ENCODE results near the gene ITPR3. TPM values are rescaled to one million over a fixed set of nuclear protein-coding genes. Genes with fewer than 3 reads are reported as not detected.
A peak's percentile ranks its signal among the peaks of the same experiment; 100 is the strongest.

Gene ITPR3
- total RNA-seq, 3 donors from 2014 or later (not counting 1 experiment from before 2014, with no cell fraction given) = 45.5 to 66.7 (median 46.0) TPM

DNA sequence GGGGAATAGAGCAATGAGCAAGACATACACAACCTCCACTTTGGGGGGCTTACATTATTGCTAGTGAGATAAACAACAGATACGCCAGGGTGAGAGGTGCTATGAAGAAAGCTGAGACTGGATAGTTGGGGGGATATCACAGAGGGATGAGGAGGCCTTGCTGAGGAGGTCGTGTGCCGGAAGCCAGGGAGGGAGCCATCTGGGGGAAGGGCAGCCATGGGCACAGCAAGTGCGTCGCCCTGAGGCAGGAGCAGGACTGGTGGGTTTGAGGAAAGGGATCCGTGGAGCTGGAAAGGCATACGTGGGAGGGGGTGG is 28.9 kb upstream of the ITPR3 start:
- Histone ChIP-seq H3K27me3 (ENCODE audit: control insufficient read depth, insufficient read depth, low read length) (no peaks in the 10 kb centered on the region), H3K4me3 (ENCODE audit: low read length) (no peak overlapping the region), H3K27ac (ENCODE audit: low read length) (peak overlapping the region; percentile 77), H3K9me3 (ENCODE audit: control insufficient read depth, insufficient read depth, low read length) (no peaks in the 10 kb centered on the region), H3K36me3 (ENCODE audit: control insufficient read depth, insufficient read depth, low read length) (no peaks in the 10 kb centered on the region), H3K4me1 (ENCODE audit: control insufficient read depth, insufficient read depth, low read length) (peaks cover 25% of the 10 kb centered on the region)
- H3K27me3 Mint-ChIP-seq (ENCODE audit: low read depth in 2 of 2) = peaks cover 8 to 14% of the 10 kb centered on the region in 2 donors
- H3K9me3 Mint-ChIP-seq = no peaks in the 10 kb centered on the region
- ATAC-seq (no peak), DNase-seq (no peak)
- TF ChIP-seq, protein P1, sequence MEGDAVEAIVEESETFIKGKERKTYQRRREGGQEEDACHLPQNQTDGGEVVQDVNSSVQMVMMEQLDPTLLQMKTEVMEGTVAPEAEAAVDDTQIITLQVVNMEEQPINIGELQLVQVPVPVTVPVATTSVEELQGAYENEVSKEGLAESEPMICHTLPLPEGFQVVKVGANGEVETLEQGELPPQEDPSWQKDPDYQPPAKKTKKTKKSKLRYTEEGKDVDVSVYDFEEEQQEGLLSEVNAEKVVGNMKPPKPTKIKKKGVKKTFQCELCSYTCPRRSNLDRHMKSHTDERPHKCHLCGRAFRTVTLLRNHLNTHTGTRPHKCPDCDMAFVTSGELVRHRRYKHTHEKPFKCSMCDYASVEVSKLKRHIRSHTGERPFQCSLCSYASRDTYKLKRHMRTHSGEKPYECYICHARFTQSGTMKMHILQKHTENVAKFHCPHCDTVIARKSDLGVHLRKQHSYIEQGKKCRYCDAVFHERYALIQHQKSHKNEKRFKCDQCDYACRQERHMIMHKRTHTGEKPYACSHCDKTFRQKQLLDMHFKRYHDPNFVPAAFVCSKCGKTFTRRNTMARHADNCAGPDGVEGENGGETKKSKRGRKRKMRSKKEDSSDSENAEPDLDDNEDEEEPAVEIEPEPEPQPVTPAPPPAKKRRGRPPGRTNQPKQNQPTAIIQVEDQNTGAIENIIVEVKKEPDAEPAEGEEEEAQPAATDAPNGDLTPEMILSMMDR (IDR thresholded peaks at IDR 0.05) = no peak
- 80% methylated on average over 7 of the region's 7 CpGs for WGBS (ENCODE audit: insufficient coverage)
- H3K36me3 Mint-ChIP-seq = no peaks in the 10 kb centered on the region
- H3K27ac Mint-ChIP-seq = peak overlapping the region in 1 of 2 donors; percentile 42
- peaks cover 13 to 23% of the 10 kb centered on the region in 2 donors for H3K4me1 Mint-ChIP-seq
- H3K4me3 Mint-ChIP-seq = peak overlapping the region; percentile 69
- intact Hi-C loops (cut with micrococcal nuclease) = no loop called here

- ATAC-seq = peak; percentile 60 to 72 (median 69)
- H3K4me3 ChIP-seq (ENCODE audit: low read length) = peak overlapping the region; percentile 33
- Mint-ChIP-seq H3K9me3 (no peaks in the 10 kb centered on the region), H3K4me3 (peak overlapping the region; percentile 80), H3K36me3 (no peaks in the 10 kb centered on the region), H3K27me3 (ENCODE audit: low read depth in 2 of 2) (peaks cover 8 to 14% of the 10 kb centered on the region in 2 donors), H3K4me1 (peaks cover 13 to 23% of the 10 kb centered on the region in 2 donors), H3K27ac (peak overlapping the region in 1 of 2 donors; percentile 42)
- peak in 1 of 2 donors; percentile 69 for DNase-seq
- peak overlapping the region; percentile 77 for H3K27ac ChIP-seq (ENCODE audit: low read length)
- TF ChIP-seq, protein P1 (IDR thresholded peaks at IDR 0.05) = no peak
- H3K9me3 ChIP-seq (ENCODE audit: control insufficient read depth, insufficient read depth, low read length) = no peaks in the 10 kb centered on the region
- intact Hi-C loops (cut with micrococcal nuclease) = no loop called here
- H3K36me3 ChIP-seq (ENCODE audit: control insufficient read depth, insufficient read depth, low read length) = no peaks in the 10 kb centered on the region
- no peaks in the 10 kb centered on the region for H3K27me3 ChIP-seq (ENCODE audit: control insufficient read depth, insufficient read depth, low read length)
- H3K4me1 ChIP-seq (ENCODE audit: control insufficient read depth, insufficient read depth, low read length) = peaks cover 25% of the 10 kb centered on the region
- WGBS (ENCODE audit: insufficient coverage) = 25% methylated on average over 57 of the region's 57 CpGs
Observed at GRCh38 chr6:33592595-33593413, 28.3 kb upstream of the ITPR3 start.

GRCh38 chr6:33593414-33593727 is 27.8 kb upstream of the ITPR3 start:
- intact Hi-C loops (cut with micrococcal nuclease) = no loop called here
- WGBS (ENCODE audit: insufficient coverage) = 9% methylated on average over 3 of the region's 4 CpGs
- peak overlapping the region; percentile 33 for H3K4me3 ChIP-seq (ENCODE audit: low read length)

More at GRCh38 chr6:33593414-33593727, 27.8 kb upstream of the ITPR3 start:
- Mint-ChIP-seq H3K4me1 (peaks cover 13 to 23% of the 10 kb centered on the region in 2 donors), H3K27ac (peak overlapping the region in 1 of 2 donors; percentile 42), H3K36me3 (no peaks in the 10 kb centered on the region), H3K27me3 (ENCODE audit: low read depth in 2 of 2) (peaks cover 8 to 14% of the 10 kb centered on the region in 2 donors), H3K4me3 (peak overlapping the region; percentile 80), H3K9me3 (no peaks in the 10 kb centered on the region)
- Histone ChIP-seq H3K36me3 (ENCODE audit: control insufficient read depth, insufficient read depth, low read length) (no peaks in the 10 kb centered on the region), H3K9me3 (ENCODE audit: control insufficient read depth, insufficient read depth, low read length) (no peaks in the 10 kb centered on the region), H3K4me1 (ENCODE audit: control insufficient read depth, insufficient read depth, low read length) (peaks cover 29% of the 10 kb centered on the region), H3K27ac (ENCODE audit: low read length) (peak overlapping the region; percentile 77), H3K27me3 (ENCODE audit: control insufficient read depth, insufficient read depth, low read length) (no peaks in the 10 kb centered on the region)
- TF ChIP-seq, protein P1 (IDR thresholded peaks at IDR 0.05) = no peak
- DNase-seq (no peak), ATAC-seq (no peak)

All from natural killer cell (primary cell).